Measurements from ENCODE around the gene ZDHHC14. TPM values are rescaled to one million over a fixed set of nuclear protein-coding genes. Genes with fewer than 3 reads are reported as not detected.

Gene ZDHHC14
- total RNA-seq, 1 donor from 2014 or later, result 23.5 TPM

DNA sequence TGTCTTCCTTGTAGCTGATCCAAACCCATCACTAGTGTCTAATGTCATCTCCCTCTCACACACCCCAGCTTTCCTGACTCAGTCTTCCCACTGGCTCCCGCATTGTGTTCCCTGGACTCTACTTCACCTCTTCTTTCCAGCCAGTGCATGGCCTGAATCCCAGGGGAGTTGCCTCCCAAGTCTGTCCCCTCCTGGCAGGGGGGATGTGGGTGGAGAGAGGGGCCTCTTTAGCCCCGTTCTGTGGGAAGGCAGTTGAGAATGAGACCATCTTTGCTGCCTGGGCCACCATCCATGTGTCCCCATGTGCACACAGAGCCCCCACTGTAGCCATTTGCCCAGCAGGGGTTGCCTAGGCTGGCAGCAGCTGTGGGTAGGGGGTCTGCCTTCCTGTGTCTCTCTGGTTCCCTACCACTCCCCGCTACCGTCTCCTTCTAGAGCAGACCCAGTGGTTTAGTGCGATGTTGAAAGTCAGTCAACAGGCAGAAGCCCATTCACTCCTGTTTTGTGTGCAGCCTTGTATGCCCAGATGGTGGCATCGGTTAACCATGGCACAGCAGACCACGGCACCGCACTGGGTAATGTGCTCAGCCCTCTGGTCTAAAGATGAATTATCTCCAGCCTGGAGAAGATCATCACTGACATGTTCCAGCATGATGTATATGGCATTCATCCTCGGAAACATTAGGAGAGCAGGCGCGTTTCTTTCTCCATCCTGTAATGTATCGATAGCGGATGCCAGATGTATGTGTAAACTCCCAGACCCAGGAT is 263.2 kb downstream of the ZDHHC14 start:
- no peak for DNase-seq (ENCODE audit: low spot score)

DNA sequence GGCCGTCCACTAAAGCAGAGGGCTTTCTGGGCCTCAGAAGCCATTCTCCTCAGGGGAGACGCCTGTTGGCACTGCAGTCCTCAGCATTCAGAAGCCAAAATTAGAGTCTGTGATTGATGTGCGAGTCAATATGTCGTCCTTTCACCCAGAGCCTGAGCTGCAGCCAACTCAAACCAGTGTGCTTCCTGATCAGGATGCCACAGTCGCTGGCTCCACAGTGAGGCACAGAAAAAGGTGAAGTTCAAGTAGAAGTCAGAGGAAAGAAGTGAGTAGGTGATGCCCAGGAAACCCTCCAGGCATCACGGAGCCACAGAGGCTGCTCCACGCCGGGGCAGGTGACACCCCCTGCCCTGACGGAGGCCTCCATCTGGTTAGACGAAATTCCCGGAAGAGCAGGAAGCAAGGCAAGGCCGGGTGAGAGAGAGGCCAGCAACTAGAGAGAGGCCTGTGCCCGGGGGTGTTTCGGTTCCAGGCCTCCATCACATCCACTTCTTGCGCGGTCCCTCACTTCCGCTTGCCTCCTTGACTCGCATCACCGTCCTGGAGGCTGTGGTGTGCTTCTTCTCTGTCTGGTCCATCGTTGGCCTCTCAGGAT is 264.3 kb downstream of the ZDHHC14 start:
- no peak for DNase-seq (ENCODE audit: low spot score)

DNA sequence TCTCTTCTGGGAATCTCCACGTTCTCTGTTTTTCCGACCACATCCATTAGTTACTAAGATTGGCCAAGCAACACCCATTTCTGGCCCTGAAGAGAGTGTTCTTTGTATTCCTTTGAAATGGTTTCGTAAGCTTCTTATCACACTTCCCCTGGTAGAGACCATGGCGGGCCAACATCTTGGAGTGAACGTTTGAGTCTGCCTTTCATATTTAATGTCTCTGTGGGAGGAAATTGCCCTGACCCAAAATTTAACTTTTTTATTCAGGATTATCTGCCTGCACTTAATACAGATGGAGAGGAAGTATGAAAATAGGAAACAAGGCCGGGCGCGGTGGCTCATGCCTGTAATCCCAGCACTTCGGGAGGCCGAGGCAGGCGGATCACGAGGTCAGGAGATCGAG is 265.0 kb downstream of the ZDHHC14 start:
- no peak for DNase-seq (ENCODE audit: low spot score)

DNA sequence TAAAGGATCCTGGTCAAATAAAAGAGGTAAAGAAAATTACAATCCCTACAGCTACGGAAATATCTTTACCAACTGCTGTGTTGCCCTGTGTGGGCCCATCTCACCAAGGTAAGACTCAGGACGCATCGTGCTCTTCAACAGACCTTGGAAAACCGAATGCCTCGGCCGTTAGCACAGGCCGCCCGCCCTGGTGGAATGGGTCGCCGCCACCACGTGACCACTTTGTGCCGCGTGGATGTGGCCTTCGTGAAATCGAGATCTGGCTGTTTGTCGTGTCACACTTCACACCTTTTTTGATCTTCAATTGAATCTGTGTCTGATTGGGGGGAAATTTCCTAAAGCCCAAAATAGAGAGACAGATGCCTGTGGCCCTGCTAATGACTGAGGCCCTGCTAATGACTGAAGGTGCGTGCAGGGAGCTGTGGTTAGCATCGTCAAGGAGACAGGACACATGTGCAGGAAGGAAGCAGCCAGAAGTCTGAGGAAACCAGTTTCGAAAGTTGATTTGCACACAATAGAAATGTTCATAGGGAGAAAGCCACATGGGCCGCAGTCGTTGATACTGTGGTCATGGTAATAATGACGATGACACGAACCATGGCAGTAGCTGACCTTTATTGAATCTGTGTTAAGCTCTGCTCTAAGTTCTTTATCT is 266.4 kb downstream of the ZDHHC14 start:
- no peak for DNase-seq (ENCODE audit: low spot score)

DNA sequence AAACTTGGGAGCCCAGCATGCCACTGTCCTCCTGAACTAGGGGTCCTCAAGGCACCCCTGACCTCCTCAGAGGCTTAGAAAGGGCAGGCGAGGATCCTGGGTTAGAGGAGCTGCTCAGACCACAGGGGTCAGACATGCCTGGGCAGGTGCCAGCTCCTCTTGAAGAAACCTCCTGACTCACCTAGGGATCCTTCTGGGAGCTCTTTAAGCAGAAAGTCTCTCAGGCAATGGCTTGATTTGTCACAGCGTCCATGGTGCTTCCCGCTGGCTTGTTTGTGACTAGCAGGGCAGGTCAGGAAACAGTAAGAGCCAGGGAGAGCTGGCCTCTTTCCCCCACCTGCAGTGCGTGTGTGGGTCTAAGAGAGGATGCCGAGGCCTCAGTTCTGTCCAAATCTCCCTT is 267.6 kb downstream of the ZDHHC14 start:
- DNase-seq (ENCODE audit: low spot score), result no peak

DNA sequence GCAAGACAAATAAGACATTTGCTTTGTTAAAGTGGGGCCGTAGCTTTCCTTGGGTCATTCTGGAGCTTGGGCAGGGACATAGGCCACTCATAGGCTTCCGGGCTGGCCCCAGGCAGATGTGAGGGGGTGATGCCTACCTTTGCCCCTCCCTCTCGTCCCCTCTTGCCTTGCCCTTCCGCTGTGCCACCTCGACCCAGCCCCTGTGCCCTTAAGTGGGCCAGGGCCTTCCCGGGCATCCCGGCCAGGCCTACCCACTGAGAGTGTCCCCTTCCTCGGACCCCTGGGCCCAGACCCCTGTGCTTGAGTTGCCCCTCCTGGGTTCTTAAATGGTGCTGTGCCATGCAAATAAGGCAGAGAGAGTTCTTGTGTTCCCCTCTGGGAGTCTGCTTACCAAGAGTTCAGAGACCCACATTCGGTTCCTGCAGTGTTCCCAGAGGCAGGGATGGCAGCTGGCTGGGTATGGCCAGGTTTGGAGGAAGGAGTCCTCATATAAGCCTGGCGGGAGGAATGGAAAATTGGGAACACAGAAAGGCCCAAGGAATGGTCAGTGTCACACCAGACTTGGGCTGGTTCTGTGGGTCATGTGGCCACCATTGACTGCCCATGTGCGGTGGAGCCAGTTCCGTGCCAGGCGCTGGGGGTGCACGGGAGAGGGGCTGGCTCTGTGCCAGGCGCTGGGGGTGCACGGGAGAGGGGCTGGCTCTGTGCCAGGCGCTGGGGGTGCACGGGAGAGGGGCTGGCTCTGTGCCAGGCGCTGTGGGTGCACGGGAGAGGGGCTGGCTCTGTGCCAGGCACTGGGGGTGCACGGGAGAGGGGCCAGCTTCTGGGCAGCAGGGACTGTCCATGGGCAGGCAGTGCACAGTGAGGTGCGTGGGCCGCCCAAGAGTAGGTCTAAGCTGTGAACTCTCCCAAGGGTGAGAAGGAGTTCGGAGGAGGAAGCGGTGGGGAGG is 268.6 kb downstream of the ZDHHC14 start:
- DNase-seq (ENCODE audit: low spot score), result no peak

DNA sequence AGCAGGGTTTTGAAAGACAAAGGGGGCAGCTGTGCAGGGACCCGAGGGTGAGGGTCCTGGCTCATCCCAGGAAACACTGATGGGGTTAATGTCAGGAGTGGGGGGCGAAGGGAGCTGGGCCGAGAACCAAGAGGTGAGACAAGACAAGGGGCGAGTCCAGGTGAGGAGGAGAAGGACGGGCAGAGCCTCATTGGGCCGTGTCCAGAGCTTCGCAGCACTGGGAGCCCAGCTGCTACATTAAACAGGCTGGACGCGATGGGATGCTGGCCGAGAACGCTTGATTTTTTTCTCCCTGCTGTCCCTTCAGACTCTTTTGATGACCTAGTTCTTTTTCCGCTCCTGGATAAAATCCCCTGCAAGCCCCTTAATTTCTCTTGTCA is 269.3 kb downstream of the ZDHHC14 start:
- DNase-seq (ENCODE audit: low spot score), result no peak

DNA sequence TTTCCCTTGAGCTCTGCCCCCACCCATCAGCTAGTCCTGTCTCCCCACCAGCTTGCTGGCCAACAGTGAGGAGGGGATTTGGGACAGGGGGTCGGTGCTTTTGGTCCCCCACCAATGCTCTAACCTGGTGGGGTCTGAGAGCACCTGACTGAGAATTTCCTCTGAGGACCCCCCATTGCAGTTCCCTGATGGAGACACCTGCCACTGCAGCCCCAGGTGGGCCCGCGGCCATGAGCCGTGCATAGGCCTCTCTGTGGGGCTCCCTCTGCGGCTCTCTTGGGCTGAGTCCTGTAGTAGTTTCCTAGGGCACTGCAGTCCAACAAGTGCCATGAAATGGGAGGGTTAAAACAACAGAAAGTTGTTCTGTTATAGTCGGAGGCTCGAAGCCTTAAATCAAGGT is 269.8 kb downstream of the ZDHHC14 start:
- DNase-seq (ENCODE audit: low spot score), result no peak

DNA sequence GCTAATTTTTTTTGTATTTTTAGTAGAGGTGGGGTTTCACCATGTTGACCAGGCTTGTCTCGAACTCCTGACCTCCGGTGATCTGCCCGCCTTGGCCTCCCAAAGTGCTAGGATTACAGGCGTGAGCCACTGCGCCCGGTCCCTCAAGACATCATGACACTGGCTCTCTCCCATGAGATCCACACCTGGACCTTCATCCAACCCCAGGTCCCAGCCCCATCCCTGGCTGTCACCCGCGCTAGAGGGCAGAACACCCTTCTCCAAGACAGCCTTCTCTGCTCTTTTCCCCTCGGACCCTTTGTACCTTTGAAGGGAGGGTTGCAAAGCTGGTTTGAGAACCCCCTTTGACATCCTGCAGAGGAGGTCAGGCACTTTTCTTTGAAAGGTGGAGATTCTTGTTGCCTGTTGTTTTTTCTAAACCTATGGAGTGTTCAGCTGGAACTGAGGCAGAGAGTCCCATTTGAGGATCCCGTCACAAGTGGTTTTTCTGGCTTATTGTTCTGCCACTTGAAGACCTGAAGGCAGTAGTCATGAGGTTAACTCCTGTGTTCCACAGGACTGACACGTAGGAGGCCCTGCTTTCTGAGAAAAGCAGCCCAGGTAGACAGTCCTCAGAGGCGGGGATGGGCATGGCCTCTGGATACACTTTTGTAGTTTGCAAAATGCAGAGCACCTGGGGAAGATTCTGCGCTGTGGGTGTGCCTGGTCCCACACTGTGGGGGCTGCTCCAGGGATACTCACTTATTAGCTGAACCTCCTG is 270.9 kb downstream of the ZDHHC14 start:
- no peak for DNase-seq (ENCODE audit: low spot score)

DNA sequence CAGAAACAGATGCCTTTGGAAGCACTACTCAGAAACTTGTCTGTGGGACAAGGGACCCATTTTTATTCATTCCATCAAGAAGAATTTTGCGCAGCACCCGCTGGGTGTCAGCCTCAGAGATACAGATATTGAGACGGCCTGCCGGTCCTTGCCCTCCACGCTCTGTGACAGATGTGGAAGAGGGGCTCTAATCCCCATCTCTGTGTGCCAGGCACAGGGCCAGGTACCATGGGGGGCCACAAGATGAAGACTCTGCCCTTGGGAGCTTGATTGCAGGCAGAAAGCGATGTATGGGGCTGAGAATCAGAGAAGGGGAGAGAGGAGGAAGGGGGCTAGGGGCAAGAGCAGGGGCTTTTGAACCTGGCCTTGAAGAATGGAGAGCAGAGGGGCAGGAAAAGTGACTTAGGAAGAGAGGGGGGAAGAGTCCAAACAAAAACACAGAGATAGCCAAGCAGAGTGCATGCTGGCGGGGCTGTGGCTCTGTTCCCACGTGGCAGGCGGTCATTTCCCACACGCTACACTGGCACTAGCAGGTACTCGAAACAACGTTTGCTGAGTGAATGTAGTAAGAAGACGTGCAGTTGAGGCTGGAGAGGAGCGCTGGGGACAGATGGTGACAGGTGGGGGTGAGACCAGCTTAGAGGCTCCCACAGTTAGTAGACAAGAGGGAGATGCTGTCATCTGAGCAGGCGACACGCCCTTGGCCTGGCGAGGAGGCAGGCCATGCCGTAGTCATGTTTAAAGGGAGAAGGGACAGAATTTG is 271.8 kb downstream of the ZDHHC14 start:
- no peak for DNase-seq (ENCODE audit: low spot score)

DNA sequence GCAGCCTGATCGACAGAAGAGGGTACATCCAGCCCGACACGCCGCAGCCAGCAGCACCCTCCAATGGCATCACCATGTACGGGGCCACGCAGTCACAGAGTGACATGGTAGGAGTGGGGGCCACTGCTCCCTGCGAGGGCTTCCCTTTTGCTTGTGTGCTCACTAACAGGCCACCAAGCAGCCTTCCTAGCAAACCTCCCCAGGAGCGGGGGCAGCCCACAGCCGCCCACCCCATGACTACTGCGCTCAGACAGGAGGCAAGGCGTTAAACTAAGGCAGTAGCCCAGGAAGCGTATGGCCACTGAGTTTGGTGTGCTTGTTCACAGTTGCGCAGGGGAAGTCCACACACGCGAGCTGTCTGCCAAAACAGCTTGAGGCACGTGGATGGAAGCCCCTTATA is 272.5 kb downstream of the ZDHHC14 start:
- DNase-seq (ENCODE audit: low spot score), result no peak

DNA sequence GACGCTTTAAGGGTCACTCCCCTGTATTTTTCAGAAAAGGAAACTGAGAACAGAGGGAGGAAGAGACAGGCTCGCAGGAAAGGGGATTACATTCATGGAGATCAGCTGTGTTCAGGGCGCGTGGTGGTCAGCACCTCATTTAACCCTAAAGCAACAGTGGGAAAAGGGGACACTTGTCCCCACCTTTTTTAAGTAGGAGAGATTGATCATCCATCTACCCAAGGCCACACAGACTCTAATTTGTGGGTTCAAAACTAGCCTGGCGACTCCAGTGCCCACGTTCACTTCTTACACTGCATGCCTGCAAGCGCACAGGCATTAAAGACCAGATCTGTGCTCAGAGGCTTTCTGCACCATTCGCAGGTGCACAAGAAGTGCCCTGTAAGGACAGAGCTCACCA is 274.1 kb downstream of the ZDHHC14 start:
- no peak for DNase-seq (ENCODE audit: low spot score)

DNA sequence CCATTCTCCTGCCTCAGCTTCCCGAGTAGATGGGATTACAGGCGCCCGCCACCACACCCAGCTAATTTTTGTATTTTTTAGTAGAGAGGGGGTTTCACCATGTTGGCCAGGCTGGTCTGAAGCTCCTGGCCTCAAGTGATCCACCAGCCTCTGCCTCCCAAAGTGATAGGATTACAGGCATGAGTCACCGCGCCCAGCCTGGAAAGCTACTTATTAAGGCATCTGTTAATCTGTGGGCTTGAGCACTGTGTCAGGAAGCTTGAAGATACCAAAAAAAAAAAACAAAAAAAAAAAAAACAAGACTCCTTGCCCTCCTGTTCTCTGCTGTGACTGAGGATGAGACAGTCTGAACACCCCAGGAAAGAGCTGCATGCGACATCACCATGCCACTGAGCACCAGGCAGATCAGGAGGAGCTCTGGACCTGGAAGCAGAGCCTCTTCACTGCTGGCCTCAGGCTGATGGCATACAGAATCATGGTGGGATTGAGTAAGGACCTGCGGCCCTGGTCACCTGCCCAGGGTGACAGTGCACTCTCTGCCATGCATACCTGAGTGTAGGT is 275.5 kb downstream of the ZDHHC14 start:
- DNase-seq (ENCODE audit: low spot score), result no peak

DNA sequence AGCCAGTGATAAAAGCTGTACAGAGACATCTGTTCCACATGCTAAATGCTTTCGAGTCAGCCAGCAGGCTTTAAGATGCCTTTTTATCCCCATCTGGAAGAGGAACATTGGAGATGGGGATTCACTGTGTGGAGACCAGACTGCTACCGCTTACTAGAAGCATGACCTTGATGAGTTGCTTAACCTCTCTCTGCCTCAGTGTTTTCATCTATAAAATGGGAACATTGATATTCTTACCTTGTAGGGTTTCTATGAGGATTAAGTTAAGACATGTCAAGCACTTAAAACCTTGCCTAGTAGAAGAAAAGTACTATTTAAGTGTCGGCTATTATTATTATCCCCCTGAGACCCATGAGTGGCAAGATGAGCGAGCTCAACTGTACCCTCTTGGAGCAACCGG is 276.8 kb downstream of the ZDHHC14 start:
- DNase-seq (ENCODE audit: low spot score), result no peak

DNA sequence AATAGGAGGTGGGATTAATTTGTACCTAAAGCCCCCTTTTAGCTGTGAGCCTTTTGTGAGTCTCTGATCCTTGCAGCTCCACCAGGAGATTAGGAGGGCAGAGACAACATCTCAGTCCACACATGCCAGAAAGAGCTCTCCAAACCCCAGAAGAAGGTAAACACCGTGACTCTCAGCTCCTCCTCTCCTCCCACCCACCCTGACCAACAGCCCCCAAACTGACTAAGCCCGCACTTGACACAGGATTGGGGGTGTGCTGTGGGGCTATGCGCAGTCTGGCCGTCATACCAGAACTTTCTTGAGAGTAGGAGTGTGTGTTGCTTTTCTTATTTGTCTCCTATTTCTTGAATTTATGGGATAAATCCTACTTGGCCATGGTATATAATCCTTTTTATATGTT is 277.3 kb downstream of the ZDHHC14 start:
- no peak for DNase-seq (ENCODE audit: low spot score)

DNA sequence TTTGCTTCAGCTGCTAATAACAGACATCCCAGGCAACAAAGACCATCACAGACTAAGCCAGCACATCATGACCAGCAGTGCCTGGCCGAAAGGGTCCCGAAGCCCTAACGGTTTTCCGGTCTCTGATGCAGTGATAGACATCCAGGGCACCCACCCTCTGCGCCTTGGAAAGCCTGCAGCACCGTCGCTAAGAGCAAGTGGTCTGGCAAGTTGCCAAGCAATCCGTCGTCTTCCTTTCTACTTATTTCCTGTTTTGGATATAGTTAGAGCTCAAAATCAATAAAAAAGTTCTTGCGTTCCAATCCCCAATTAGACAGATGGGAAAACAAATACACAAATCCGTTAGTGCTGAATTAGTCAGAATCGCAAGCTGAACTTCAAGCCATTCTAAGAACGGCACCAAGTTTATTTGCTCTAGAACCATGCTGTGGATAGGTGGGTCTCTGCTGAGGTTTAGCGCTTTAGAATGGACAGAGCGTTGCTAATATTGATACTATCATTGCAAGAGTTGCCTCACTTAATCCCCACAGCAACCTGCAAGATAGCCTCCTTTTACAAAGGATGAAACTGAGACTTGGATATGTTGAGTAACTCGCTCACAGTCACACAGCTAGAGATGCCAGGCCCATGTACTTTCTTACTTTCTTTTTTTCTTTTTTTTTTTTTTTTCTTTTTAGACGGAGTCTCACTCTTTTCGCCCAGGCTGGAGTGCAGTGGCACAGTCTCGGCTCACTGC is 278.7 kb downstream of the ZDHHC14 start:
- no peak for DNase-seq (ENCODE audit: low spot score)

DNA sequence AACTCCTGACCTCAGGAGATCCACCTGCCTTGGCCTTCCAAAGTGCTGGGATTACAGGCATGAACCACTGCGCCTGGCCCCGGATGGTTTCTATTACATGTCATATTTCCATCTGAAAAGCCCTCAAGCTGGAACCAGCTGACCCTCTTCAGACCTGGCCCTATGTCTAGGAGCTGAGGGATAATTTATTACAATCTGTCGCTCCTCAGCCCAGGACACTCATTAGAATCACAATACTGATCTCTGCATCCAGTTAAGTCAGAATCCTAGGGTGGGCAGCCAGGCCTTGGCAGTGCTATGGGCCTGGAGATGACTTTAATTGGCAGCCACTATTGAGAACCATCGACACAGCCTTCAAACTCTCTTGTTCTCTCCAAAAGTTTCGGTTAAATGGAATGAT is 279.4 kb downstream of the ZDHHC14 start:
- no peak for DNase-seq (ENCODE audit: low spot score)

DNA sequence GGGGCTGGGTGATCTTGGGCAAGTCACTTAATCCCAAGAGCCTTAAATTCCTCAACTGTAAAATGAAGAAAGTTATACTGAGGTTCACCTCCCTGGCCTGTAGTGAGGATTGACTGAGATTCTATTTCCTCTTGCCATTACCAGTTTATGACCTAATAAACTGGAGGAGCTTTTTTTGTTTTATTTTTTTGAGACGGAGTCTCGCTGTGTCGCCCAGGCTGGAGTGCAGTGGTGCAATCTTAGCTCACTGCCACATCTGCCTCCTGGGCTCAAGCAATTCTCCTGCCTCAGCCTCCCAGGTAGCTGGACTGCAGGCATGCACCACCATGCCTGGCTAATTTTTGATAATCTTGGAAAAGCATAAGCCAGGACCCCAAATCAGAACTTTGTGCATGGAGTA is 280.7 kb downstream of the ZDHHC14 start:
- no peak for DNase-seq (ENCODE audit: low spot score)

DNA sequence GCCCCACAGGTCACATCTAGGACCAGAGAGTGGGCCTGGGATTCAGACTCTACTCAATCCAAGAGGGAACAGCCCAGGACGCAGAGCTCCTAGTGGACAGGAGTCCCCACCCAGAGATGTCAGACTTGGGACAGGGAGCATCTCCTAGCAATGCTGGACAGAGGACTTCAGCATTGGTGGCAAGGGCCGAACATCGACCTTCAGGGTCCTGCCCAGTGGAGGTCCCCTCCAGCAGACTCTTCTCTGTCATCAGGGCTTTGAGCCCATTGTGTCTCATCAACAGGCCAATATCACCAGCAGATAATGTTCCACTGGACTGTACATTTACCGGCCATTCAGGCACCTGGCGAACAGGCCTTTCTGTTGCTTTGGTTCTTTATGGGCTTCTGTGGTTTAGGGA is 282.3 kb downstream of the ZDHHC14 start:
- no peak for DNase-seq (ENCODE audit: low spot score)

DNA sequence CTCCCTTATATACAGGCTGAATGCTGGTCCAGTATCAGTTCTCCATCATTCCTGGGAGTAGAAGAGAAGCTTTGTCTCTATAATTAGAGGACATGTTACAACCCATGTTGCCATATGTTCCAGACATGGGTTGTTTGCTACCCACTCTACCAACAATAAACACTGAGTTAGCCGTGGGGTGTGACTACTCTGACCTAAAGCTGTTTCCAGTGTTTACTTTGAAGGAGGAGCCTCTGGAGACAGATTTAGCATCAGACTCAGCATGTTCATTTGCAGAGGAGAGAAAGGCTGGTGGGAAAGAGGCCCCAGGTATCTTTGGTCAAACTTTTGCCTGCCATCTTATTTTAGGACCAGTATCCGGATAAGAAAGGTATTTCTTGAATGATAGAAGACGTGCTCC is 284.2 kb downstream of the ZDHHC14 start:
- DNase-seq (ENCODE audit: low spot score), result no peak
